HCT116 (cell line): ENCODE results near the gene LRBA. TPM values are rescaled to one million over a fixed set of nuclear protein-coding genes. Genes with fewer than 3 reads are reported as not detected.

Experiments
- ATAC-seq: fragments of 200-7000 bp; cut with Tn5 transposase; 2 replicates; pipeline ENCODE4 v1.9.1; 2020; ENCODE audit warnings: mild to moderate bottlenecking, moderate library complexity
- BruUV-seq: library from RNA; stranded (reverse); fragments of 400-500 nt; replicated peaks from 2 replicates; lab custom pipeline; 2021; lab: Mats Ljungman, UMichigan
- CTCF ChIA-PET: fragments of 300-600 bp; sonication (Branson Sonifier 250); formaldehyde crosslinking; loops from one replicate; lab custom pipeline; 2021; ENCODE audit warnings: antibody characterized with exemption; lab: Charles Lee
- POLR2A ChIA-PET: fragments of 300-600, 350-600 bp; sonication (Branson Sonifier 250); formaldehyde crosslinking; loops from one replicate; lab custom pipeline; 2021; ENCODE audit warnings: antibody characterized with exemption; lab: Charles Lee
- RAD21 ChIA-PET, 2 experiments: fragments of 300-600 bp; sonication (Branson Sonifier 250); formaldehyde crosslinking; loops; one replicate each; lab custom pipeline; 2023; ENCODE audit warnings: low total read pairs in 2 of 2; ENCODE audit not compliant: uncharacterized antibody in 2 of 2, unreplicated experiment in 2 of 2, low non-redundant PET in 1 of 2; lab: Charles Lee
- DNase-seq: peaks from one replicate; pipeline ENCODE4 v3.0.0-alpha.2; 2010; ENCODE audit warnings: low read depth, low spot score
- H2AFZ ChIP-seq: fragments of 200-600 bp; shearing (Covaris generic), sonication (generic); 2 replicates; pipeline ENCODE4 v1.6.1; 2017; ENCODE audit warnings: low read depth, mixed run types, mixed read lengths, antibody characterized with exemption, low read length; ENCODE audit not compliant: poor library complexity, severe bottlenecking
- H3K27ac ChIP-seq: 2 replicates; pipeline ENCODE4 v1.5.1; 2012; ENCODE audit warnings: low read depth, low read length
- H3K27me3 ChIP-seq: fragments of 200-600 bp; sonication (generic); 2 replicates; pipeline ENCODE4 v1.6.1; 2016; ENCODE audit warnings: mixed run types, low read length, mixed read lengths; ENCODE audit not compliant: insufficient read depth
- H3K36me3 ChIP-seq, 2 experiments: fragments of 200-500 bp in 1 of 2; fragments of 200-600 bp in 1 of 2; sonication (Bioruptor generic) in 1 of 2; sonication (generic) in 1 of 2; 2 replicates each; pipeline versions ENCODE4 v1.5.1 to v1.6.1; 2014 to 2016; ENCODE audit warnings: low read length in 2 of 2, inconsistent platforms in 1 of 2, mixed read lengths in 1 of 2, mixed run types in 1 of 2; ENCODE audit not compliant: insufficient read depth in 2 of 2, control insufficient read depth in 1 of 2
- H3K4me1 ChIP-seq, 2 experiments: fragments of 200-600 bp in 1 of 2; sonication (generic) in 1 of 2; 2 replicates each; pipeline versions ENCODE4 v1.5.1 to v1.6.1; 2012 to 2017; ENCODE audit warnings: low read length in 2 of 2, inconsistent platforms in 1 of 2, mild to moderate bottlenecking in 1 of 2, mixed read lengths in 1 of 2, mixed run types in 1 of 2, moderate library complexity in 1 of 2; ENCODE audit not compliant: insufficient read depth in 2 of 2, control insufficient read depth in 1 of 2
- H3K4me2 ChIP-seq: fragments of 200-600 bp; sonication (generic); 2 replicates; pipeline ENCODE4 v1.6.1; 2017; ENCODE audit warnings: mixed run types, low read length, mixed read lengths
- H3K4me3 ChIP-seq, 2 experiments: fragments of 200-600 bp in 1 of 2; sonication (generic) in 1 of 2; replicated peaks in 1 of 2; 2 replicates each; pipeline ENCODE4 v1.5.1; 2011 to 2016; ENCODE audit warnings: low read length in 2 of 2, control low read depth in 1 of 2, low read depth in 1 of 2, mild to moderate bottlenecking in 1 of 2, mixed read lengths in 1 of 2, mixed run types in 1 of 2
- H3K79me2 ChIP-seq: fragments of 200-600 bp; sonication (generic); 2 replicates; pipeline ENCODE4 v1.6.1; 2017; ENCODE audit warnings: mild to moderate bottlenecking, mixed run types, low read length, moderate library complexity, mixed read lengths; ENCODE audit not compliant: insufficient read depth
- H3K9ac ChIP-seq: fragments of 200-600 bp; sonication (generic); 2 replicates; pipeline ENCODE4 v1.6.1; 2016; ENCODE audit warnings: low read length, mixed read lengths
- H3K9me2 ChIP-seq: fragments of 200-600 bp; sonication (generic), shearing (Covaris generic); 2 replicates; pipeline ENCODE4 v1.6.1; 2017; ENCODE audit warnings: mixed run types, mild to moderate bottlenecking, moderate library complexity; ENCODE audit not compliant: insufficient read depth
- H3K9me3 ChIP-seq, 2 experiments: fragments of 200-500 bp in 1 of 2; fragments of 200-600 bp in 1 of 2; sonication (Bioruptor generic) in 1 of 2; sonication (generic) in 1 of 2; 2 replicates each; pipeline ENCODE4 v1.6.1; 2014 to 2017; ENCODE audit warnings: low read length in 2 of 2, mixed read lengths in 2 of 2, inconsistent platforms in 1 of 2, low read depth in 1 of 2, mild to moderate bottlenecking in 1 of 2, mixed run types in 1 of 2, moderate library complexity in 1 of 2; ENCODE audit not compliant: control insufficient read depth in 1 of 2, insufficient read depth in 1 of 2
- H4K20me1 ChIP-seq: fragments of 200-600 bp; sonication (generic), shearing (Covaris generic); 2 replicates; pipeline ENCODE4 v1.6.1; 2017; ENCODE audit warnings: mixed run types, mild to moderate bottlenecking, moderate library complexity; ENCODE audit not compliant: insufficient read depth
- CEBPB ChIP-seq: IDR thresholded peaks from 2 replicates; pipeline ENCODE4 v1.6.1; 2012; ENCODE audit warnings: low read depth
- EGR1 ChIP-seq: IDR thresholded peaks from 2 replicates; pipeline ENCODE4 v1.6.1; 2012; ENCODE audit warnings: low read depth
- EZH2phosphoT487 ChIP-seq: fragments of 200-600 bp; IDR thresholded peaks from 2 replicates; pipeline ENCODE4 v1.6.1; 2018; ENCODE audit warnings: antibody characterized with exemption, borderline replicate concordance
- FOSL1 ChIP-seq: IDR thresholded peaks from 2 replicates; pipeline ENCODE4 v1.6.1; 2012; ENCODE audit warnings: low read depth
- JUND ChIP-seq: IDR thresholded peaks from 2 replicates; pipeline ENCODE4 v1.6.1; 2012
- POLR2A ChIP-seq: IDR thresholded peaks from 2 replicates; pipeline ENCODE4 v1.7.0; 2011; ENCODE audit warnings: borderline replicate concordance; ENCODE audit not compliant: insufficient read depth, insufficient read length; ENCODE audit errors: extremely low read depth
- POLR2AphosphoS5 ChIP-seq: IDR thresholded peaks from 2 replicates; pipeline ENCODE4 v1.6.1; 2011; ENCODE audit warnings: mild to moderate bottlenecking, low read depth, low read length, moderate library complexity
- RAD21 ChIP-seq: IDR thresholded peaks from 2 replicates; pipeline ENCODE4 v1.6.1; 2012; ENCODE audit warnings: low read depth, mild to moderate bottlenecking
- REST ChIP-seq: IDR thresholded peaks from 2 replicates; pipeline ENCODE4 v1.6.1; 2012; ENCODE audit warnings: low read depth
- SIN3A ChIP-seq: IDR thresholded peaks from 2 replicates; pipeline ENCODE4 v1.6.1; 2012; ENCODE audit warnings: low read depth
- TCF7L2 ChIP-seq: IDR thresholded peaks from 2 replicates; pipeline ENCODE4 v1.7.0; 2011; ENCODE audit warnings: borderline replicate concordance, inconsistent platforms; ENCODE audit not compliant: insufficient read depth, insufficient read length; ENCODE audit errors: extremely low read depth
- YY1 ChIP-seq: IDR thresholded peaks from 2 replicates; pipeline ENCODE4 v1.6.1; 2011; ENCODE audit warnings: low read length, low read depth, moderate library complexity, mild to moderate bottlenecking; ENCODE audit not compliant: insufficient replicate concordance; ENCODE audit errors: extremely low read depth
- ZFX ChIP-seq: fragments of 450-650 bp; IDR thresholded peaks from 2 replicates; pipeline ENCODE4 v1.6.1; 2017
- ZNF274 ChIP-seq: fragments of 200-500 bp; sonication (Bioruptor generic); IDR thresholded peaks from 2 replicates; pipeline ENCODE4 v1.6.1; 2014; ENCODE audit warnings: mild to moderate bottlenecking, low read depth, low read length, inconsistent platforms
- intact Hi-C: fragments of 100-400 bp; cut with micrococcal nuclease; formaldehyde crosslinking; loops from 2 replicates; pipeline ENCODE4 v1.10.0; 2022
- total RNA-seq: library from RNA; stranded (reverse); gene quantifications from one replicate; pipeline ENCODE4 v1.2.1, GENCODE V29; 2021; ENCODE audit not compliant: unreplicated experiment
- TF ChIP-seq, protein P1 (sequence below): IDR thresholded peaks from 2 replicates; pipeline ENCODE4 v1.6.1; 2011; ENCODE audit warnings: mild to moderate bottlenecking, low read length, moderate library complexity; ENCODE audit not compliant: insufficient replicate concordance; ENCODE audit errors: extremely low read depth
- TF ChIP-seq, protein P2 (sequence below): IDR thresholded peaks from 2 replicates; pipeline ENCODE4 v1.6.1; 2012

Gene LRBA
- total RNA-seq, 1 experiment from 2014 or later, result 79.8 TPM

- no peak for TF ChIP-seq ZFX
Observed at GRCh38 chr4:150988238-150988637, 26.8 kb downstream of the LRBA start (continued).

GRCh38 chr4:150987204-150987603 is 27.9 kb downstream of the LRBA start:
- Histone ChIP-seq H3K79me2 (peaks cover 90% of the 10 kb centered on the region), H3K27me3 (no peaks in the 10 kb centered on the region), H3K9ac (no peak overlapping the region), H3K27ac (no peak overlapping the region), H3K4me1 (no peaks in the 10 kb centered on the region), H3K4me2 (no peak overlapping the region), H3K9me2 (no peaks in the 10 kb centered on the region), H3K4me3 (no peak overlapping the region), H3K9me3 (no peaks in the 10 kb centered on the region), H4K20me1 (no peaks in the 10 kb centered on the region; the same call in 1 of the 2 replicates), H2AFZ (no peak overlapping the region), H3K36me3 (no peaks in the 10 kb centered on the region)
- ATAC-seq (no peak), DNase-seq (no peak)
- CTCF ChIA-PET, result no interaction called here
- BruUV-seq, result no TSS peak
- intact Hi-C loops, result no loop called here
- TF ChIP-seq EZH2phosphoT487, result no peak
- no peak for TF ChIP-seq POLR2A
- TF ChIP-seq JUND, result no peak
- TF ChIP-seq REST, result no peak
- no peak for TF ChIP-seq YY1
- TF ChIP-seq EGR1, result no peak
- TF ChIP-seq POLR2AphosphoS5, result no peak
- no peak for TF ChIP-seq RAD21
- TF ChIP-seq, protein P1, sequence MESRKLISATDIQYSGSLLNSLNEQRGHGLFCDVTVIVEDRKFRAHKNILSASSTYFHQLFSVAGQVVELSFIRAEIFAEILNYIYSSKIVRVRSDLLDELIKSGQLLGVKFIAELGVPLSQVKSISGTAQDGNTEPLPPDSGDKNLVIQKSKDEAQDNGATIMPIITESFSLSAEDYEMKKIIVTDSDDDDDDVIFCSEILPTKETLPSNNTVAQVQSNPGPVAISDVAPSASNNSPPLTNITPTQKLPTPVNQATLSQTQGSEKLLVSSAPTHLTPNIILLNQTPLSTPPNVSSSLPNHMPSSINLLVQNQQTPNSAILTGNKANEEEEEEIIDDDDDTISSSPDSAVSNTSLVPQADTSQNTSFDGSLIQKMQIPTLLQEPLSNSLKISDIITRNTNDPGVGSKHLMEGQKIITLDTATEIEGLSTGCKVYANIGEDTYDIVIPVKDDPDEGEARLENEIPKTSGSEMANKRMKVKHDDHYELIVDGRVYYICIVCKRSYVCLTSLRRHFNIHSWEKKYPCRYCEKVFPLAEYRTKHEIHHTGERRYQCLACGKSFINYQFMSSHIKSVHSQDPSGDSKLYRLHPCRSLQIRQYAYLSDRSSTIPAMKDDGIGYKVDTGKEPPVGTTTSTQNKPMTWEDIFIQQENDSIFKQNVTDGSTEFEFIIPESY, result no peak
- TF ChIP-seq CEBPB, result no peak
- no peak for TF ChIP-seq ZNF274
- TF ChIP-seq FOSL1, result no peak
- TF ChIP-seq TCF7L2, result no peak
- TF ChIP-seq SIN3A, result no peak
- TF ChIP-seq, protein P2, sequence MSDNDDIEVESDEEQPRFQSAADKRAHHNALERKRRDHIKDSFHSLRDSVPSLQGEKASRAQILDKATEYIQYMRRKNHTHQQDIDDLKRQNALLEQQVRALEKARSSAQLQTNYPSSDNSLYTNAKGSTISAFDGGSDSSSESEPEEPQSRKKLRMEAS, result no peak
- POLR2A ChIA-PET, result no interaction called here
- RAD21 ChIA-PET, result no interaction called here
